ENCODE results near the gene WNT3A.
A peak's percentile ranks its signal among the peaks of the same experiment; 100 is the strongest.

WNT3A gene

DNA sequence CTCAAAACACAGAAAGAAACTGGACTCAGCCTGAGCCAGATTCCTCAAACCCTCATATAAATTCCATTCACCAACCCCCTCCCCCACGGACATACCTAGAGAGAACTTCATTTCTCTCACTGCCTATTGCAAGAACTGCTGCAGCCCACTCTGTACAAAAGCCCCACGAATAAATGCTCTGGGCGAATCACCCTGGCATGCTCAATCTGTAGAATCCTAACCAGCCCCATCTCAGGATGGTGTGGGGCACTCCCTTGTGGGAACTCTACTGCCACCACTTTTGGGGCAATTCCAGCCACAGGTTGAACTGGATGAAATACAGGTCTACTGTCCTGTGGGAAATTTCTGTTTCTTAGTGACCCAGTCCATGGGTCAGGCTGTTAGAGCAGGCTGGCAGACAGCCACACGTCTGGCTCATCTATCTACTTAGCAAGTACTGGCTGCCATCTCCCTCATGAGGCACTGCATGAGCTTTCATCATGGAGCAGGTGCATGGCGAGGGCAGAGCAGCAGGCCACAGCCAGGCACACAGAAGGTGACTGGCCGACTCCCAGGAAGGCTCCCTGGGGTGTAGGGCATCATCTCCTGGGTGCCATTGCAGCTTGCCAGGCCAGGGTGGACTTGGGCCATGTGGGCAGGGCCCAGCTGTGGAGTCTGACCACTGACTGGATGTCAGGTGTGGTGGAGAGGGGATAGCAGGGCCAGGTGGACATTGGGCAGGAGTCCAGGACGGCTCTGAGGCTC lies 97.9 kb downstream of the WNT3A start:
- H3K9me3 Mint-ChIP-seq = no peaks in the 10 kb centered on the region
- peaks cover 42% of the 10 kb centered on the region for H3K4me1 Mint-ChIP-seq
- TF ChIP-seq, protein P1, sequence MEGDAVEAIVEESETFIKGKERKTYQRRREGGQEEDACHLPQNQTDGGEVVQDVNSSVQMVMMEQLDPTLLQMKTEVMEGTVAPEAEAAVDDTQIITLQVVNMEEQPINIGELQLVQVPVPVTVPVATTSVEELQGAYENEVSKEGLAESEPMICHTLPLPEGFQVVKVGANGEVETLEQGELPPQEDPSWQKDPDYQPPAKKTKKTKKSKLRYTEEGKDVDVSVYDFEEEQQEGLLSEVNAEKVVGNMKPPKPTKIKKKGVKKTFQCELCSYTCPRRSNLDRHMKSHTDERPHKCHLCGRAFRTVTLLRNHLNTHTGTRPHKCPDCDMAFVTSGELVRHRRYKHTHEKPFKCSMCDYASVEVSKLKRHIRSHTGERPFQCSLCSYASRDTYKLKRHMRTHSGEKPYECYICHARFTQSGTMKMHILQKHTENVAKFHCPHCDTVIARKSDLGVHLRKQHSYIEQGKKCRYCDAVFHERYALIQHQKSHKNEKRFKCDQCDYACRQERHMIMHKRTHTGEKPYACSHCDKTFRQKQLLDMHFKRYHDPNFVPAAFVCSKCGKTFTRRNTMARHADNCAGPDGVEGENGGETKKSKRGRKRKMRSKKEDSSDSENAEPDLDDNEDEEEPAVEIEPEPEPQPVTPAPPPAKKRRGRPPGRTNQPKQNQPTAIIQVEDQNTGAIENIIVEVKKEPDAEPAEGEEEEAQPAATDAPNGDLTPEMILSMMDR (IDR thresholded peaks at IDR 0.05) = no peak
- H3K27me3 Mint-ChIP-seq (ENCODE audit: low read depth, poor library complexity) = peaks cover 2% of the 10 kb centered on the region
- no peak for DNase-seq
- peak overlapping the region; percentile 92 for H3K4me3 Mint-ChIP-seq
- H3K36me3 Mint-ChIP-seq (ENCODE audit: low read depth) = peaks cover 7% of the 10 kb centered on the region
- peak overlapping the region; percentile 90 for H3K27ac Mint-ChIP-seq

DNA sequence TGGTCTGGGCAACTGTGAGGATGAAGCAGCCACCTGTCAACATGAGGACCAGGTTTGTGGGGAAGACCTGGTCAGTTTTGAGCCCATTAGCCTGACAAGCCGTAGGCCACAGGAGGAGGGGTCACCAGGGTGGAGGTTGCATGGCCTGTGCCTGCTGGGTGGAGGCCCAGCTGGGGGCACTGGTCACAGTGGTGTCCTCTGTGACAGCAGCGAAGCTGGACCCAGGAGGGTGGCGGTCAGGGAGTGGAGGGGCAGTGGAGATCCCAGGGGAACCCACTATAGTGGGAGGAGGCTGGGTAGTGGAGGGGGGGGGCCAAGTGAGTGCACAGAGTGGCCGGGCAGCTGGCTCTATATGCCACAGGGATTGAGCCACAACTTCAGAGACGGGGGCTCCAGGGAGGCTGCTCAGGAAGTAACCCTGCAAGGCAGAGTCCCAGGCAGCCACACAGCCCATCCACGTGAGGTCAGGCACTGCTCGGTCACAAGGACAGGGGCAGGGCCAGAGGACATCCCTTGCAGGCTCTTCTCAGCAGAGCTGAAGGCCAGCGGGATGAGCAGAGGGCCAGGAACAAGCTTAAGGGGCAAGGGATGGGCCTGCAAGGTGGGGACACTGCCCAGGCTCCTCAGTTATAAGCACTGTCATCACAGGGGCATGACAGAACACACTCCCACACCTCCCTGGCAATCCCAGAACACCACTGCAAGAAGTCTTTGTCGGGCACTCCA lies 98.6 kb downstream of the WNT3A start:
- H3K36me3 Mint-ChIP-seq (ENCODE audit: low read depth) = peaks cover 7% of the 10 kb centered on the region
- H3K4me1 Mint-ChIP-seq = peaks cover 48% of the 10 kb centered on the region
- H3K27ac Mint-ChIP-seq = peak overlapping the region; percentile 90

DNA sequence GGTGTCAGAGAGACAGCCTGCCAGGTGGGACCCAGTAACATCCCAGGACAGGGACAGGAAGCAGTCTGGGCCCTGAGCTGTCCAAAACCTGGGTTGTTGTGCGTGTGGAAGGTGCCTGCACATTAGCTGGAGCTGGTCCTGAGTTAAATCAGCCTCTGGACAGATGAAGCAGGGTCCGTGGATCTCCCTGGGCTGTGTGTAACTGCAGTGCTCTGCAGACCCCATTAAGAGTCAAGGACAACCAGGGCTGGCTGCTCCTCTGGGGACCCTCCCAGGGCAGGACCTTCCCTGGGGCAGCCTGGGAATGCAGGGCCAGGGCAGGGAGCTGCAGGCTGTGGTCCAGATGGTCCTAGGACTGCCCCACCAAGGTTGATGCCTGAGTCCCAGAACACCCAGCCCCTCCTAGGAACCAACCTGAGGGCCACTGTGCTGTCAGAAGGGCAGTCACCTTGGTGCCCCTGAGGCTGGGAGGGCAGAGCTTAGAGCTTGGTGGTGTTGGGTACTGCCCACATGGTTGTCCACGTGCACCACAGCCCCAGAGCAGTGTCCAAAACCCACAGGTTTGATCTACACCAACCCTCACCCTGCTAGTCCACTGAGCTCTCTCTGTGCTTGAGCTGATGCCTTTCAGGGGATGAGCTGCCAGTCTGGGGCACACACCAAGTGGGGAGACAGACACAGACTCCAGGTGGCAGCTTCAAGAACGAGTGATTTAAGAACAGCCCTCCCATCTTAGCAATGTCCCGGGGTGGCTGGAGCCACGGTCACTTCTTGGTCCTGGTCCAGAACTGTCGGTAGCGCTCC lies 99.4 kb downstream of the WNT3A start:
- Mint-ChIP-seq H3K9me3 (no peaks in the 10 kb centered on the region), H3K4me3 (peak overlapping the region; percentile 14), H3K4me1 (peaks cover 44% of the 10 kb centered on the region), H3K27me3 (ENCODE audit: low read depth, poor library complexity) (peaks cover 7% of the 10 kb centered on the region), H3K36me3 (ENCODE audit: low read depth) (peaks cover 5% of the 10 kb centered on the region), H3K27ac (no peak overlapping the region)
- TF ChIP-seq, protein P1 (IDR thresholded peaks at IDR 0.05) = no peak
- DNase-seq = no peak

More for the DNA sequence above, 98.6 kb downstream of the WNT3A start:
- DNase-seq = no peak
- Mint-ChIP-seq H3K27me3 (ENCODE audit: low read depth, poor library complexity) (peaks cover 2% of the 10 kb centered on the region), H3K9me3 (no peaks in the 10 kb centered on the region), H3K4me3 (no peak overlapping the region)
- TF ChIP-seq, protein P1 (IDR thresholded peaks at IDR 0.05) = no peak

DNA sequence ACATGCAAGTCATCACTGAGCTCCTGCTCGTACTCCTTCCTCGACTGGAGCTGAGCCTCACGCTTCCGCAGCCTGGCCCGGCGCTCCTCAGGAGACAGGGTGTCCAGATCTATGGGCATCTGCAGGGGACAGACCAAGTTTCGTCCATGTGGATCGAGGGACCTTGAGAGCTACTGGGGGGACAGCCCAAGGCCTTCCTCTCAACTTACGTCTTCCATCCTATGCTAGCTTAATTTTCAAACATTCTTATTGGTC lies 99.9 kb downstream of the WNT3A start:
- TF ChIP-seq, protein P1 (IDR thresholded peaks at IDR 0.05) = no peak

DNA sequence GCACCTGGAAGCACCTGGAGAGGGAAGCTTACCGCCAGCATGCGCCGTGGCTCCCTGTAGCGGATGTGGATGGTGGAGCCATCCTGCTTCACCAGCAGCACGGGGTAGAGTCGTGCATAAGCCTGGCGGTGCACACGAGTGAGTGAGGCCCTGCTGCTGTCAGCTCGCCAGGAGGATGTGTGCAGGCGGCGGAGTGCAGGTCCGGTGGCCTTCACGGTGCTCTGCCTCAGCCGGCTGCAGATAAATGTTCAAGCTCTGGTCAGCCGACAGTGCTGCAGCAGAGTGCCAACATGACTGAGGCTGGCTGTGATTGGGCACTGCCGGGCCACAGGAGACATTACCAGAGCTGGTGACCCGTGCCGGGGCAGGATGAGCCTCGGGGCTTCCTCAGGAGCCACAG lies 100.8 kb downstream of the WNT3A start:
- Mint-ChIP-seq H3K27me3 (ENCODE audit: low read depth, poor library complexity) (peaks cover 14% of the 10 kb centered on the region), H3K36me3 (ENCODE audit: low read depth) (no peaks in the 10 kb centered on the region), H3K9me3 (no peaks in the 10 kb centered on the region), H3K4me3 (peak overlapping the region; percentile 95), H3K4me1 (peaks cover 39% of the 10 kb centered on the region), H3K27ac (no peak overlapping the region)
- TF ChIP-seq, protein P1 (IDR thresholded peaks at IDR 0.05) = no peak
- no peak for DNase-seq

More for the DNA sequence above, 99.9 kb downstream of the WNT3A start:
- Mint-ChIP-seq H3K36me3 (ENCODE audit: low read depth) (no peaks in the 10 kb centered on the region), H3K4me1 (peaks cover 39% of the 10 kb centered on the region), H3K27ac (no peak overlapping the region), H3K4me3 (peak overlapping the region; percentile 14), H3K9me3 (no peaks in the 10 kb centered on the region), H3K27me3 (ENCODE audit: low read depth, poor library complexity) (peaks cover 7% of the 10 kb centered on the region)
- DNase-seq = no peak

Data from nephron progenitor cell (in vitro differentiated cells).